Dendritic cell treated with granulocyte-macrophage colony-stimulating factor and Interleukin-4, amounts not matched to agents 40 ng/mL and 50 ng/mL, for 4 days (primary cell): Measurements from ENCODE around the gene TBC1D9B.

Experiments
- H3K27ac Mint-ChIP-seq: one replicate; pipeline ENCODE4 v1.8.0; 2022; ENCODE audit warnings: mild to moderate bottlenecking, mixed read lengths
- H3K27me3 Mint-ChIP-seq: one replicate; pipeline ENCODE4 v1.8.0; 2022; ENCODE audit warnings: mild to moderate bottlenecking, mixed read lengths
- H3K36me3 Mint-ChIP-seq: one replicate; pipeline ENCODE4 v1.8.0; 2022; ENCODE audit warnings: low read depth, mixed read lengths
- H3K4me1 Mint-ChIP-seq: one replicate; pipeline ENCODE4 v1.8.0; 2022; ENCODE audit warnings: low read depth, mixed read lengths
- H3K4me3 Mint-ChIP-seq: one replicate; pipeline ENCODE4 v1.8.0; 2022; ENCODE audit warnings: mild to moderate bottlenecking, moderate library complexity, mixed read lengths
- H3K9me3 Mint-ChIP-seq: one replicate; pipeline ENCODE4 v1.8.0; 2022; ENCODE audit warnings: mixed read lengths
- intact Hi-C: fragments of 100-400 bp; cut with micrococcal nuclease; formaldehyde crosslinking; loops from one replicate; pipeline ENCODE4 v1.15.0; 2022

The TBC1D9B gene

DNA sequence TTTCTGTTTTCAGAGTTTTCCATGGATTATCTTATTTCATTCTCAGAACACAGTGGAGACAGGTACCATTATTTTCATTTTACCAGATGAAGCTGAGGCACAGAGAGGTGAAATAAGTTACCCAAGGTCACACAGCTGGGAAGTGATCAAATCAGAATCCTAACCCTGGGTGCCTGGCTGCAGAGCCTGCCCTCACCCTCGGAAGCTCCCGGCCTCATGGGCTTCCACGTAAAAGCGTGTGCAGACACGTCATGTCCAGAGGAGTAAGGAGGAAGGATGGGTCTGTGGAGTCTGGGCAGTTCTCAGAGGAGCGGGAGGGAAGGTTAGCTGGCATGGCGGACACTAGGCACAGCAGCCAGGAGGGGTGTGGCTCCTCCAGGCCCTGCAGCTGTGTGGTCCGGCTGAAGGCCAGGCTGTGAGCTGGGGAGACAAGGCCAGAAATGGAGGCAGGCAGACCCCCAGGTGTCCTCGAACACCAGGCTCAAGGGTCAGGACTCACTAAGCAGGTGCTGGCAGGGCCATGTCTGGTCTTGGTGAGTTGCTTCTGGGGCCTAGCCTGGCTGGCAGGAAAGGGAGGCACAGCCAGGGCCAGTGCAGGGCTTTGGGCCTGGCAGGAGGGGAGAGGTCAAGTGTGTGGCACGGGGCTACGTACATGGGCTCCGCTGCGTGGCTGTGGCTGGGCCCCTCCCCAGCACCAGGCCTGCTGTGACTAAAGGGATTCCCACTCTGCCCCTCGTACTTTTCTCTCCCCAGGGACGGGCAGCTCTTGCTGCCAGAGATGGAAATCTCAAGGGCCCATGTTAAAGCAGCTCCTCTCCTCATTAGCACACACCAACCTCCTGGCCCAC lies 5.6 kb downstream of the TBC1D9B start:
- Mint-ChIP-seq H3K4me3 (no peak overlapping the region), H3K9me3 (no peaks in the 10 kb centered on the region), H3K27ac (no peak overlapping the region), H3K36me3 (peaks cover 99% of the 10 kb centered on the region), H3K27me3 (no peaks in the 10 kb centered on the region), H3K4me1 (peaks cover 34% of the 10 kb centered on the region)
- intact Hi-C loops: no loop called here

GRCh38 chr5:179901462-179901861 lies 6.2 kb downstream of the TBC1D9B start:
- peaks cover 27% of the 10 kb centered on the region for H3K4me1 Mint-ChIP-seq
- peaks cover 99% of the 10 kb centered on the region for H3K36me3 Mint-ChIP-seq
- no peak overlapping the region for H3K4me3 Mint-ChIP-seq
- no peak overlapping the region for H3K27ac Mint-ChIP-seq
- intact Hi-C loops: no loop called here
- no peaks in the 10 kb centered on the region for H3K9me3 Mint-ChIP-seq
- no peaks in the 10 kb centered on the region for H3K27me3 Mint-ChIP-seq

DNA sequence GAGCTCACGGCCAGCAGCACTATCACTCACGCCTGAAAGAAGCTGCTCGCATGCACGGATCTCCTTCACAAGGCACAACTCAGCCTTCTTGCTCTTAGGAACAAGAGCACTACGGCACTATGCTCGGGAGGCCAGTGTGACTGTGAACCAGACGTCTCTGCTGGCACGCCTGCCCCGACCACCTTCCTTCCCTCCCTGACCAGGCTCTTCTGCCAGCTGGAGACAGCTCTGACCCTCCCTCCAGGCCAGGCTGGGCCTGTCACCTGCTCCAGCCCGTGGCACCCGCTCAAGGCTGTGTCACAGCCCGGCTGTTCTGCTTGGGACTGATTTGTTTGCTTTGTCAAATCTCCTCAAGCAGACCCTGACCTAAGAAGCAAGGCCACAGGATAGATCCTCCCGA lies 7.0 kb downstream of the TBC1D9B start:
- intact Hi-C loops: no loop called here
- Mint-ChIP-seq H3K27me3 (no peaks in the 10 kb centered on the region), H3K4me1 (peaks cover 20% of the 10 kb centered on the region), H3K4me3 (no peak overlapping the region), H3K9me3 (no peaks in the 10 kb centered on the region), H3K36me3 (peaks cover 98% of the 10 kb centered on the region), H3K27ac (no peak overlapping the region)

- Mint-ChIP-seq H3K4me1 (peaks cover 15% of the 10 kb centered on the region), H3K36me3 (peaks cover 99% of the 10 kb centered on the region), H3K27ac (no peak overlapping the region), H3K27me3 (no peaks in the 10 kb centered on the region), H3K9me3 (no peaks in the 10 kb centered on the region), H3K4me3 (no peak overlapping the region)
- intact Hi-C loops: no loop called here
Measured at GRCh38 chr5:179900206-179900605, 7.5 kb downstream of the TBC1D9B start.

- H3K36me3 Mint-ChIP-seq: peaks cover 99% of the 10 kb centered on the region
- H3K27me3 Mint-ChIP-seq: no peaks in the 10 kb centered on the region
- peaks cover 2% of the 10 kb centered on the region for H3K4me1 Mint-ChIP-seq
- H3K9me3 Mint-ChIP-seq: no peaks in the 10 kb centered on the region
- H3K4me3 Mint-ChIP-seq: no peak overlapping the region
- intact Hi-C loops: no loop called here
- no peak overlapping the region for H3K27ac Mint-ChIP-seq
Measured at GRCh38 chr5:179895861-179896260, 11.8 kb downstream of the TBC1D9B start.

- H3K27ac Mint-ChIP-seq: no peak overlapping the region
- no peaks in the 10 kb centered on the region for H3K9me3 Mint-ChIP-seq
- H3K36me3 Mint-ChIP-seq: peaks cover 99% of the 10 kb centered on the region
- intact Hi-C loops: no loop called here
- H3K4me3 Mint-ChIP-seq: no peak overlapping the region
- no peaks in the 10 kb centered on the region for H3K4me1 Mint-ChIP-seq
- H3K27me3 Mint-ChIP-seq: no peaks in the 10 kb centered on the region
Measured at GRCh38 chr5:179893958-179894895, 13.5 kb downstream of the TBC1D9B start.

GRCh38 chr5:179893076-179893957 lies 14.4 kb downstream of the TBC1D9B start:
- H3K4me1 Mint-ChIP-seq: no peaks in the 10 kb centered on the region
- H3K27ac Mint-ChIP-seq: no peak overlapping the region
- H3K36me3 Mint-ChIP-seq: peaks cover 99% of the 10 kb centered on the region

DNA sequence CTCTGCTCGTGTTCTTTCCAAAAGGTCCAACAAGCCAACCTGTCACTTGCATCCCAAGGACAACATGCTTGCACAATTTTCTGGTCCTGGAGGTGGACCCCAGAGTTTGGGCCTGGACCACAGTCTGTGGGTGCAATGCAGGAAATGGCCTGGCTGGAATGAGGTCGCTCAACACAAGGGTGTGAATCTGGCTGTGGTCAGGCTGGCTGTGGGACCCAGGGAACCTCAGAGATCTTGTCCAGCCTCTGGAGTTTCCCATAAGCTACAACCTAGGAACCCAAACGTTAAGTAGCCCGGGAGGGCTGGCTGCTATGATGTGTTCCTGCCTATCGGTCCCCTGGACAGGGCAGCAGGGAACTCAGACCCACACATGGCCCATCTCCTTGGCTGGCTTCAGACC lies 15.4 kb downstream of the TBC1D9B start:
- H3K27me3 Mint-ChIP-seq: no peaks in the 10 kb centered on the region
- peaks cover 99% of the 10 kb centered on the region for H3K36me3 Mint-ChIP-seq
- no peak overlapping the region for H3K4me3 Mint-ChIP-seq
- H3K4me1 Mint-ChIP-seq: no peaks in the 10 kb centered on the region
- H3K9me3 Mint-ChIP-seq: no peaks in the 10 kb centered on the region
- H3K27ac Mint-ChIP-seq: no peak overlapping the region
- intact Hi-C loops: no loop called here

More at GRCh38 chr5:179893076-179893957, 14.4 kb downstream of the TBC1D9B start:
- H3K27me3 Mint-ChIP-seq: no peaks in the 10 kb centered on the region
- H3K4me3 Mint-ChIP-seq: no peak overlapping the region
- H3K9me3 Mint-ChIP-seq: no peaks in the 10 kb centered on the region
- intact Hi-C loops: no loop called here

GRCh38 chr5:179890751-179891682 lies 16.7 kb downstream of the TBC1D9B start:
- Mint-ChIP-seq H3K4me1 (no peaks in the 10 kb centered on the region), H3K9me3 (peaks cover 8% of the 10 kb centered on the region), H3K27ac (no peak overlapping the region), H3K4me3 (no peak overlapping the region), H3K27me3 (no peaks in the 10 kb centered on the region), H3K36me3 (peaks cover 100% of the 10 kb centered on the region)
- intact Hi-C loops: no loop called here

GRCh38 chr5:179889885-179890284 lies 17.8 kb downstream of the TBC1D9B start:
- Mint-ChIP-seq H3K27me3 (no peaks in the 10 kb centered on the region), H3K27ac (no peak overlapping the region), H3K9me3 (peaks cover 19% of the 10 kb centered on the region), H3K4me1 (no peaks in the 10 kb centered on the region), H3K4me3 (no peak overlapping the region), H3K36me3 (peaks cover 100% of the 10 kb centered on the region)
- intact Hi-C loops: no loop called here

- H3K36me3 Mint-ChIP-seq: peaks cover 100% of the 10 kb centered on the region
- peaks cover 39% of the 10 kb centered on the region for H3K9me3 Mint-ChIP-seq
- intact Hi-C loops: no loop called here
- no peaks in the 10 kb centered on the region for H3K4me1 Mint-ChIP-seq
- no peak overlapping the region for H3K4me3 Mint-ChIP-seq
- H3K27me3 Mint-ChIP-seq: no peaks in the 10 kb centered on the region
- no peak overlapping the region for H3K27ac Mint-ChIP-seq
Measured at GRCh38 chr5:179887802-179888201, 19.9 kb downstream of the TBC1D9B start.

- no peak overlapping the region for H3K27ac Mint-ChIP-seq
- H3K4me1 Mint-ChIP-seq: no peaks in the 10 kb centered on the region
- H3K36me3 Mint-ChIP-seq: peaks cover 100% of the 10 kb centered on the region
- no peaks in the 10 kb centered on the region for H3K27me3 Mint-ChIP-seq
- intact Hi-C loops: no loop called here
- H3K4me3 Mint-ChIP-seq: no peak overlapping the region
- H3K9me3 Mint-ChIP-seq: peaks cover 39% of the 10 kb centered on the region
Measured at GRCh38 chr5:179887095-179887494, 20.6 kb downstream of the TBC1D9B start.
